Glomerular visceral epithelial cell (primary cell): Measurements from ENCODE around the gene ETV7.

Experiments used
- DNase-seq: peaks from one replicate; pipeline ENCODE4 v3.0.0-alpha.2; 2016; ENCODE audit errors: extremely low spot score

The ETV7 gene

DNA sequence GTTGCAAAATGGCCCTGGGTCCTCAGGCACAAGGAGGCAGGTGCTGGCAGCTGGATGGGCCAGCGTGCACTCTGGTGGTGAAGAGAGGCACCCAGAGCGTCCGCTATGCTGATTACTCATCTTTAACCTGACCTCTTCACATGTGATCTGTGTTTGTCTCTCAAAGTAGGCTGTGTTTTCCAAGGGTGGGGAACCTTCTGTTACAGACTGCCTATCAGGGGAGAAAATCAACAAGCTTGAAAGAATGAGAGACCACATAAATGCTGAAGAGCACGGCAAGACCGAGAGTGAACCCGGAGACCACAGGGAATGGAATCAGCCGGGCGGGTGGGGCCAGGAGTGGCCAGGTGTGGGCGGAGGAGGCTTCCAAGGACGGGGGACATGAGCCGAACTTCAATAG is 67.0 kb downstream of the ETV7 start:
- no peak for DNase-seq

- no peak for DNase-seq
Measured at GRCh38 chr6:36319821-36320220, 67.6 kb downstream of the ETV7 start.

DNA sequence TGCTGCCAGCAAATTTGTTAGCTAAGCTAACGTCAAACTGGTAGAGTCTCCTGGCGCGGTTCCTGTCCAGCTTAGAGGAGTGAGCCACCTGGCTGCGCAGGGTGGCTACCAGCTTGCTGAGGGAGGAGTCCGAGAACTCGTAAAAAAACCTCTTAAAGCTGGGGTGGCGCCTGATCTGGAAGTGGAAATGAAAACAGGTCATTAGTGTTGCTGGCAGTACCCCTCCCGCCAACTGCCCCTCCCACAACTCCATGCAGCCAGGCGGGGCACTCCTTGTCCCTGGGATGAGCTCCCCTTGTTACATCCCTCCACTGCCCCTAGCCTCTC is 68.1 kb downstream of the ETV7 start:
- no peak for DNase-seq

DNA sequence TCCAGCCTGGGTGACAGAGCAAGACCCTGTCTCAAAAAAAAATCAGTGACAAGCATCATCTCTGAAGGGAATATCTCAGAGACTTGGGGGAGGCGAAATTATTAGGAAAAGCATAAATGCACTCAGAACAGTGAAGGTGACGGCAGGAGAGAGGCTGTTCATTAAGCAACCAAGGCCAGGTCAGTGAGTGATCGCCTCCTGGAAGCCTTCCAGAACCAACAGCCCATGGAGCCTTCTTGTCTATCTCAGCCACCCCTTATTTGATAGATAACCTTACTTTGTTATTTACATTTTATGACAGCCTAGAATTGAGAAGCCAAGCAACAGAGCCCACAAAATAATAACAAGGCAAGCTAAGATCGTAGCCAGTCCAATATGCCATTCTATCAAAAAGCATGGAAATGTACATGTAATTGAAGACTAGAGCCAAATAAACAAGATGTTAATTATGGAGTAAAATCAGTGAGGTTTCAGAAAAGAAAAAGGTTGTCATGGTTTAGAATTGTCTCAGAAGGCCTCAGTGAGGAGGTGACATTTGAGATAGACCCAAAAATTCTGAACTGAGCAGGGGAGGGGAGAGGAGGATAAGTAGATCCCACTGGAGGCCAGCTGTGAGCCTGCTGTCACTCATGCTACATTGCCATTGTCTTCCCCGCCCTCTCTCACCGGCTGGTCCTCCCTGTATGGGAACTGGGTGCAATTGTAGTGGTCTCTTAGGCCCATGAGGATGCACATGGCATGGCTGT is 68.6 kb downstream of the ETV7 start:
- no peak for DNase-seq

DNA sequence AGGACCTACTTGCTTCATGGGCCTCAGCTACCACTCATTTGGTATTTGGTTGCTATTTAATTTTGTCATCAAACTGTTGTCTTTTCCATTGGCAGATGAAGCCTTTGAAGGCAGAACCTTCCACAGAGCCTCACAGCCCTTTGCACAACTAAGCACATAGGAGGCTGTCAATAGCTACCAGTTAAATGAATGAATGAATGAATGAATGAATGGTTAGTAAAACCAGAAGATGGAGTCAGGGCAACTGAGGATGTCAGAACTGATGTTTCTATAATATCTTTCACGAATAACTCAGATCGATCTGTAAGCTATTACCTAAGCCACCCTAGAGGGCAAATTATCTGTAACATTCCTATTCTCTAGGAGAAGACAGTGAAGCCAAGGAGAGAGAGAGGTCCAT is 69.8 kb downstream of the ETV7 start:
- DNase-seq: no peak
